BJ (cell line): ENCODE measurements around the gene SLC7A7. TPM values are rescaled to one million over a fixed set of nuclear protein-coding genes. Genes with fewer than 3 reads are reported as not detected.

Experiments used
- CTCF ChIA-PET: fragments of 350-600 bp; formaldehyde crosslinking; extraction: SDS; loops from one replicate; lab custom pipeline; 2021; ENCODE audit warnings: antibody characterized with exemption, inconsistent platforms; lab: Yijun Ruan, JAX
- POLR2A ChIA-PET: fragments of 300-600 bp; sonication (Branson Sonifier 250); formaldehyde crosslinking; extraction: SDS; loops from one replicate; lab custom pipeline; 2021; ENCODE audit warnings: antibody characterized with exemption; lab: Charles Lee
- DNase-seq: peaks from one replicate; pipeline ENCODE4 v3.0.0-alpha.2; 2011; ENCODE audit warnings: low read depth
- H3K27me3 ChIP-seq: 2 replicates; pipeline ENCODE4 v1.6.0; 2011; ENCODE audit warnings: low read length; ENCODE audit not compliant: control insufficient read depth, insufficient read depth
- H3K36me3 ChIP-seq: 2 replicates; pipeline ENCODE4 v1.5.1; 2011; ENCODE audit warnings: low read length; ENCODE audit not compliant: control insufficient read depth, insufficient read depth
- H3K4me3 ChIP-seq: 2 replicates; pipeline ENCODE4 v1.5.1; 2011; ENCODE audit warnings: low read depth, mild to moderate bottlenecking, control low read depth, low read length
- CTCF ChIP-seq: IDR thresholded peaks from 2 replicates; pipeline ENCODE4 v1.5.1; 2011; ENCODE audit warnings: low read depth, mild to moderate bottlenecking, control low read depth, inconsistent platforms, low read length, moderate library complexity; ENCODE audit not compliant: insufficient read depth
- polyA plus RNA-seq: library from polyadenylated mRNA; depleted of rRNA; stranded (reverse); fragments of >200 nt; gene quantifications from 2 replicates; pipeline ENCODE4 v1.2.3, GENCODE V29; 2011

Gene SLC7A7
- polyA plus RNA-seq, 1 experiment = 7.5 TPM

DNA sequence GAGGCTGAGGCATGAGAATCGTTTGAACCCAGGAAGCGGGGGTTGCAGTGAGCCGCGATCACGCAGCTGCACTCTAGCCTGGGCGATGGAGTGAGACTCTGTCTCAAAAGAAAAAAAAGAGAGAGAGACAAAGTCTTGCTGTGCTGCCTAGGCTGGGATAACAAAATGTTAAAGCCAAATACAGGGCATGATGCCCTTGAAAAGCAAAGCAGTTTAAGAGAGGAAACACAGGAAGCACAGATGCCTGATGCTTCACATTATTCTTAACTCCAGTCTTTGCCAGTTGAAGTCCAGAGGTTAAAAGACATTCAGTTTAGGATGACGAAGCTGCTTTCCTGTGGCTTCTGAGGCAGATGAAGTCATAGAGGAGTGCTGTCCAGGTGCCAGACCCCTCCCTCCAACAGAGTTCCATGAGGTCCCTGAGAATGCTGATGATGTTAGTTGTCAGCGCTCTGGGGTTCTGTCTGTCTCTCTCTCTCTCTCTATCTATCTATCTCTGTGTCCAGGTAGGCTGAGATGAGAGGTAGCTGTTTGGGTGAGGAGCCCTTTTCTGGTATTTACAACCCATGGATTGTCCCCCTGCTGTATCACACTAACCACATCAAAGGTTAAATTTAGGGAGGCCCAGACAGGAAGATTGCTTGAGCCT lies 9.6 kb upstream of the SLC7A7 start:
- Histone ChIP-seq H3K4me3 (no peak overlapping the region), H3K27me3 (no peaks in the 10 kb centered on the region), H3K36me3 (no peaks in the 10 kb centered on the region)
- ChIA-PET POLR2A (interaction anchor here (0.6 to 0.7 kb wide), 4 partner anchors 13 to 252 kb away, joined by 3 to 19 read pairs (median 6); no protein-coding TSS in a partner anchor), CTCF (interaction anchor here (1.4 to 7.8 kb wide), 6 partner anchors 12 to 268 kb away, joined by 4 to 234 read pairs (median 12); partner anchors contain the start of gene MMP14)
- DNase-seq = peak; percentile 85
- no peak for TF ChIP-seq CTCF

DNA sequence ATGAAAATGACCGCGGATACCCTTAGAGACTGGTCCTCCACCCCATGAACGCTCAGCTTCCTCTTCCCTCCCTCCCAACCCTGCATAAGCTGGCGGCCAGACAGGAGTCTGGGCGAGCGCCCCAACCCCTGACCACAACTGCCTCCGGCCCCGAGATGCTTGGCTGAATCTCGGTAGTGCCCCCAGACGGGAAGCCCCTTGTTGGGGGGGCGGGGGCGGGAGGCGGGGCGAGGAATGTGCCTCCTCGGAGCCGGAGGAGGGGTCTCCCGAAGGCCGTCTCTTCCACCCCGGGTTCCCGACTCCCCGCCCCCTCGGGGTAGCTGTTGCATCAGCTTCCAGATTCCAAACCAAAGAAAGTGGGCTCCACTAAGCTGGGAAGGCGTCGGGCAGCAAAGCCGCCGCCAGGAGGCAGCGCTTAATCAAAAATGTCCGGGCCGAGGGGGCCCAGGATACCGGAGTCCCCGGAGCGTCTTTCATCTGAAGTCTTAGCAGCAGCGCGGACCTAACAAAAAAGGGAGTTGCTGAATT lies 7.4 kb upstream of the SLC7A7 start:
- DNase-seq = peak; percentile 54
- ChIA-PET POLR2A (interaction anchor here (0.7 to 1.7 kb wide), 4 partner anchors 28 to 265 kb away, joined by 3 to 14 read pairs (median 10); no protein-coding TSS in a partner anchor), CTCF (interaction anchor here (0.5 to 7.8 kb wide), 29 partner anchors 14 to 432 kb away, joined by 3 to 234 read pairs (median 4); partner anchors contain the start of genes AJUBA, LRP10, MMP14 and OXA1L)
- TF ChIP-seq CTCF = peak; percentile 90
- H3K27me3 ChIP-seq = no peaks in the 10 kb centered on the region
- no peaks in the 10 kb centered on the region for H3K36me3 ChIP-seq
- peak overlapping the region; percentile 28 for H3K4me3 ChIP-seq

DNA sequence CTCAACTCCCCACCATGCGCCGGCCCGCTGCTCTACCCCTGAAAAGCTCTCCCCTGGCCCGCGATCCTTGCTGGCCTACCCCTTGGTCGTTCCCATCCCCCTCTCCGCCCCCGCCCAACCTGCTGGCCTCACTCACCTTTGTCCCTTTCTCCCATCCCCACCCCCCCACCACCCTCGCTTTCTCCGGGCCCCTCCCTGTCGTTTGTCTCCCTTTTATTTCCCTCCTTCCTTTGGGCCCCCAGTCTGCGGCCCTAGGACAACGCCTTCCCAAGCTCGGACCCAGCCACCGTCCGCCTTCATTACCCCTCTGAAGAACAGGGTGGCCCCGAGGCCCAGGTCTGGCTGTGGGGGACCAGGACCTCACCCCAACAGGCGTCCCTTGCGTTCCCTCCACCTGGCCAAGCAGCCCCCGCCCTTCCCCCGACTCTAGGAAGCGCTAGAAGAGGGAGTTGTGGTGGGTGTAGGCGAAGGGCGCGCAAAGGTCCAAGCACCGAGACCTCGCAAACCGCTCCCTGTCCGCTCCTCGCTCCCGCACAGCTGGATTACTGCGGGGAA lies 6.9 kb upstream of the SLC7A7 start:
- Histone ChIP-seq H3K36me3 (no peaks in the 10 kb centered on the region), H3K4me3 (peak overlapping the region; percentile 28; the same call in 1 of the 2 replicates), H3K27me3 (no peaks in the 10 kb centered on the region)
- POLR2A ChIA-PET = interaction anchor here (0.7 to 1.7 kb wide), 2 partner anchors 29 to 264 kb away, joined by 12 to 14 read pairs; no protein-coding TSS in a partner anchor
- CTCF ChIA-PET = interaction anchor here (0.6 to 7.8 kb wide), 26 partner anchors 14 to 432 kb away, joined by 3 to 234 read pairs (median 4); partner anchors contain the start of genes AJUBA, LRP10, MMP14 and OXA1L
- no peak for DNase-seq
- no peak for TF ChIP-seq CTCF

- TF ChIP-seq CTCF = no peak
- no peaks in the 10 kb centered on the region for H3K27me3 ChIP-seq
- POLR2A ChIA-PET = no interaction called here
- no peak overlapping the region for H3K4me3 ChIP-seq
- CTCF ChIA-PET = interaction anchor here (0.6 to 7.8 kb wide), 8 partner anchors 15 to 265 kb away, joined by 3 to 234 read pairs (median 9); partner anchors contain the start of gene MMP14
- no peak for DNase-seq
- no peaks in the 10 kb centered on the region for H3K36me3 ChIP-seq
Observed at GRCh38 chr14:22821193-22822015, 6.2 kb upstream of the SLC7A7 start.
